Measurements from ENCODE around the gene STXBP6. TPM values are rescaled to one million over a fixed set of nuclear protein-coding genes. Genes with fewer than 3 reads are reported as not detected.
A peak's percentile ranks its signal among the peaks of the same experiment; 100 is the strongest.

The STXBP6 gene
- total and polyA plus RNA-seq, 2 of the 13 experiments (the other 11 are each of a cell fraction or from before 2014, with no cell fraction given), result 35.3 to 42.8 TPM

DNA sequence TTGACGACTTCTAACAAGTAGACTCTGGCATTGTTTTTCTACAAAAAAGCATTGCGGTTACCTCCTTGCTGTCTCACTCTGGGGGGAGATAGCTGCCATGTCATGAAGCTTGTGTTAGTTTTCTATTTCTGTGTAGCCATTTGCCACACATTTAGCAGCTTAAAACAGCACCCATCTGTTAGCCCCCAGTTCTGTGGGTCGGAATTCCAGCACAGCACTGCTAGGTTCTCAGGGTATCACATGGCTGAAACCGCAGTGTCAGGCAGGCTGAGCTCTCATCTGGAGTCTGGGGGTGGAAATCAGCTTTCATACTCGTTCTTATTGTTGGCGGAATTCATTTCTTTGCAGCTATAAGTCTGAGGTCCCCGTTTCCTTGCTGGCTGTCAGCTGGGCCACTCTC is 19.9 kb upstream of the STXBP6 start:
- ATAC-seq (peak; percentile 55), DNase-seq (ENCODE audit: low spot score) (no peak), FAIRE-seq (no peak)
- TF ChIP-seq AHR (CRISPR knock-in tag; IDR thresholded peaks at IDR 0.05), result no peak
- TF ChIP-seq NFRKB (IDR thresholded peaks at IDR 0.05), result no peak
- TF ChIP-seq, protein P1, sequence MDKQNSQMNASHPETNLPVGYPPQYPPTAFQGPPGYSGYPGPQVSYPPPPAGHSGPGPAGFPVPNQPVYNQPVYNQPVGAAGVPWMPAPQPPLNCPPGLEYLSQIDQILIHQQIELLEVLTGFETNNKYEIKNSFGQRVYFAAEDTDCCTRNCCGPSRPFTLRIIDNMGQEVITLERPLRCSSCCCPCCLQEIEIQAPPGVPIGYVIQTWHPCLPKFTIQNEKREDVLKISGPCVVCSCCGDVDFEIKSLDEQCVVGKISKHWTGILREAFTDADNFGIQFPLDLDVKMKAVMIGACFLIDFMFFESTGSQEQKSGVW (CRISPR knock-in tag; IDR thresholded peaks at IDR 0.05; ENCODE audit: borderline replicate concordance), result no peak
- no peak for TF ChIP-seq NFE2L1 (CRISPR knock-in tag; IDR thresholded peaks at IDR 0.05; ENCODE audit: borderline replicate concordance)
- TF ChIP-seq ZNF749 (CRISPR knock-in tag; IDR thresholded peaks at IDR 0.05; ENCODE audit: borderline replicate concordance), result no peak
- TF ChIP-seq ZNF292 (CRISPR knock-in tag; IDR thresholded peaks at IDR 0.05; ENCODE audit: borderline replicate concordance, low read depth), result no peak
- no peak for TF ChIP-seq ZNF274 (CRISPR knock-in tag; IDR thresholded peaks at IDR 0.05)
- no peak for TF ChIP-seq ZNF580 (CRISPR knock-in tag; IDR thresholded peaks at IDR 0.05; ENCODE audit: borderline replicate concordance, low read depth)
- TF ChIP-seq ZMYM4 (CRISPR knock-in tag; IDR thresholded peaks at IDR 0.05), result no peak
- no peak for TF ChIP-seq KMT2B (CRISPR knock-in tag; IDR thresholded peaks at IDR 0.05)
- no peak for TF ChIP-seq ZNF709 (CRISPR knock-in tag; IDR thresholded peaks at IDR 0.05)
- no peak for TF ChIP-seq SSRP1 (CRISPR knock-in tag; IDR thresholded peaks at IDR 0.05)
- no peak for TF ChIP-seq ZNF7 (CRISPR knock-in tag; IDR thresholded peaks at IDR 0.05)
- no peak for TF ChIP-seq RFXANK (CRISPR knock-in tag; IDR thresholded peaks at IDR 0.05)
- Histone ChIP-seq H3K9ac (ENCODE audit: insufficient read depth, low read depth, low read length) (no peak overlapping the region), H4K20me1 (ENCODE audit: insufficient read depth, low read length) (no peaks in the 10 kb centered on the region), H3K27ac (ENCODE audit: extremely low read length, insufficient read depth, low read length) (no peak overlapping the region), H3K9me3 (ENCODE audit: low read length) (no peaks in the 10 kb centered on the region), H3K27me3 (ENCODE audit: control insufficient read depth in 1 of 2, insufficient read depth in 2 of 2, low read length in 2 of 2) (peaks cover 0 to 3% of the 10 kb centered on the region in 2 experiments; a peak in 2 of 5 replicates), H3K4me3 (replicated peaks in 1 of 3; ENCODE audit: insufficient read depth in 1 of 3, low read depth in 2 of 3, low read length in 3 of 3) (no peak overlapping the region), H3K4me1 (ENCODE audit: insufficient read depth, low read length) (no peaks in the 10 kb centered on the region), H2AFZ (ENCODE audit: low read length) (no peak overlapping the region), H3K4me2 (ENCODE audit: low read depth, low read length) (no peak overlapping the region), H3K36me3 (replicated peaks in 1 of 2; ENCODE audit: control insufficient read depth in 1 of 2, insufficient read depth in 2 of 2, low read length in 2 of 2) (no peaks in the 10 kb centered on the region), H3K79me2 (ENCODE audit: insufficient read depth, low read length) (no peaks in the 10 kb centered on the region)
- no TSS peak for BruUV-seq (replicated peaks)
- intact Hi-C loops (cut with micrococcal nuclease; ENCODE audit: unreplicated experiment) (no loop called here), in situ Hi-C loops (cut with HindIII; ENCODE audit: extremely low pct_ligation_motif_present, low pct_unique_long_range_greater_than_20kb) (no loop called here)
- 46% methylated on average over 7 of the region's 7 CpGs for WGBS (ENCODE audit: low lambda C conversion rate)
- ChIA-PET POLR2A (no interaction called here), CTCF (ENCODE audit: low intra/inter-chr PET ratio, low total read pairs) (no interaction called here)

Data from HepG2 (cell line).